ENCODE measurements around the gene GABRA1.
A peak's percentile ranks its signal among the peaks of the same experiment; 100 is the strongest.

Gene GABRA1

GRCh38 chr5:161847941-161848391 is at the start of gene GABRA1:
GABRA1 (plus strand) TSS chr5:161848120; CDS start chr5:161850811, 2,691 bp downstream.
- peak; percentile 43 for DNase-seq (ENCODE audit: low spot score)

GRCh38 chr5:161799316-161799715 is 48.6 kb upstream of the GABRA1 start:
- DNase-seq (ENCODE audit: low spot score): no peak

- no peak for DNase-seq (ENCODE audit: low spot score)
These were observed 43.7 kb upstream of the GABRA1 start for GRCh38 chr5:161804263-161804662.

- no peak for DNase-seq (ENCODE audit: low spot score)
These were observed 1.2 kb upstream of the GABRA1 start for GRCh38 chr5:161846746-161847145.

GRCh38 chr5:161847447-161847846 is 473 bp upstream of the GABRA1 start:
- DNase-seq (ENCODE audit: low spot score): peak; percentile 30

GRCh38 chr5:161850491-161850890 is 2.6 kb downstream of the GABRA1 start:
- no peak for DNase-seq (ENCODE audit: low spot score)

- no peak for DNase-seq (ENCODE audit: low spot score)
These were observed 3.9 kb downstream of the GABRA1 start for GRCh38 chr5:161851691-161852299.

GRCh38 chr5:161857358-161857757 is 9.4 kb downstream of the GABRA1 start:
- DNase-seq (ENCODE audit: low spot score): no peak

- no peak for DNase-seq (ENCODE audit: low spot score)
These were observed 15.3 kb downstream of the GABRA1 start for GRCh38 chr5:161863259-161863658.

GRCh38 chr5:161863811-161864210 is 15.9 kb downstream of the GABRA1 start:
- no peak for DNase-seq (ENCODE audit: low spot score)

GRCh38 chr5:161865510-161865909 is 17.6 kb downstream of the GABRA1 start:
- no peak for DNase-seq (ENCODE audit: low spot score)

- DNase-seq (ENCODE audit: low spot score): no peak
These were observed 42.1 kb downstream of the GABRA1 start for GRCh38 chr5:161889971-161890370.

- no peak for DNase-seq (ENCODE audit: low spot score)
These were observed 47.6 kb downstream of the GABRA1 start for GRCh38 chr5:161895514-161895913.

GRCh38 chr5:161897033-161897432 is 49.1 kb downstream of the GABRA1 start:
- DNase-seq (ENCODE audit: low spot score): no peak

GRCh38 chr5:161899590-161899989 is 51.7 kb downstream of the GABRA1 start:
- no peak for DNase-seq (ENCODE audit: low spot score)

GRCh38 chr5:161900981-161901380 is 53.1 kb downstream of the GABRA1 start:
- no peak for DNase-seq (ENCODE audit: low spot score)

- no peak for DNase-seq (ENCODE audit: low spot score)
These were observed 73.9 kb downstream of the GABRA1 start for GRCh38 chr5:161921781-161922180.

- DNase-seq (ENCODE audit: low spot score): no peak
These were observed 76.3 kb downstream of the GABRA1 start for GRCh38 chr5:161924270-161924669.

- DNase-seq (ENCODE audit: low spot score): no peak
These were observed 78.0 kb downstream of the GABRA1 start for GRCh38 chr5:161925960-161926359.

GRCh38 chr5:161934486-161934885 is 86.6 kb downstream of the GABRA1 start:
- no peak for DNase-seq (ENCODE audit: low spot score)

GRCh38 chr5:161944974-161945373 is 97.1 kb downstream of the GABRA1 start:
- DNase-seq (ENCODE audit: low spot score): no peak

GRCh38 chr5:161946911-161947310 is 99.0 kb downstream of the GABRA1 start:
- no peak for DNase-seq (ENCODE audit: low spot score)

Measured in Ammon's horn (tissue), 1 donor.